WTC11 (cell line): ENCODE data around the gene SLC19A3.

Experiments
- ATF6 ChIP-seq: sonication (generic); formaldehyde crosslinking; IDR thresholded peaks from 2 replicates; pipeline ENCODE4 v1.8.1; 2023; ENCODE audit warnings: mild to moderate bottlenecking, missing genetic modification reagents
- CTCF ChIP-seq: fragments of 200-600 bp; IDR thresholded peaks from 2 replicates; pipeline ENCODE4 v1.8.0; 2022; ENCODE audit warnings: antibody characterized with exemption
- HMGXB4 ChIP-seq: sonication (generic); formaldehyde crosslinking; IDR thresholded peaks from 2 replicates; pipeline ENCODE4 v1.8.1; 2023; ENCODE audit warnings: mild to moderate bottlenecking, moderate library complexity, missing genetic modification reagents
- MAX ChIP-seq: sonication (generic); formaldehyde crosslinking; IDR thresholded peaks from 2 replicates; pipeline ENCODE4 v1.8.0; 2022; ENCODE audit warnings: mild to moderate bottlenecking, missing genetic modification reagents
- SP1 ChIP-seq: sonication (generic); formaldehyde crosslinking; conservative IDR thresholded peaks from 2 replicates; pipeline ENCODE4 v1.8.1; 2022; ENCODE audit warnings: missing genetic modification reagents
- USF2 ChIP-seq: sonication (generic); formaldehyde crosslinking; IDR thresholded peaks from 2 replicates; pipeline ENCODE4 v1.8.1; 2023; ENCODE audit warnings: mild to moderate bottlenecking, missing genetic modification reagents, moderate library complexity
- ZBTB21 ChIP-seq: sonication (generic); formaldehyde crosslinking; IDR thresholded peaks from 2 replicates; pipeline ENCODE4 v1.8.1; 2023; ENCODE audit warnings: mild to moderate bottlenecking, missing genetic modification reagents, borderline replicate concordance
- ZNF263 ChIP-seq: sonication (generic); formaldehyde crosslinking; IDR thresholded peaks from 2 replicates; pipeline ENCODE4 v1.8.1; 2022; ENCODE audit warnings: low read depth, mild to moderate bottlenecking, moderate library complexity, missing genetic modification reagents

GRCh38 chr2:227710986-227711385 is 6.8 kb downstream of the SLC19A3 start:
- TF ChIP-seq ZBTB21 (no peak), CTCF (no peak), MAX (CRISPR knock-in tag) (no peak), ATF6 (no peak), SP1 (no peak), HMGXB4 (CRISPR knock-in tag) (no peak), USF2 (no peak), ZNF263 (CRISPR knock-in tag) (no peak)
